ENCODE measurements around the gene ADSS2. TPM values are rescaled to one million over a fixed set of nuclear protein-coding genes. Genes with fewer than 3 reads are reported as not detected.

ADSS2 gene
- total RNA-seq, 1 donor from 2014 or later = 9.3 TPM

- ATAC-seq (no peak), DNase-seq (ENCODE audit: low spot score) (no peak)
These were observed 4.7 kb downstream of the ADSS2 start for GRCh38 chr1:244447024-244447423.

DNA sequence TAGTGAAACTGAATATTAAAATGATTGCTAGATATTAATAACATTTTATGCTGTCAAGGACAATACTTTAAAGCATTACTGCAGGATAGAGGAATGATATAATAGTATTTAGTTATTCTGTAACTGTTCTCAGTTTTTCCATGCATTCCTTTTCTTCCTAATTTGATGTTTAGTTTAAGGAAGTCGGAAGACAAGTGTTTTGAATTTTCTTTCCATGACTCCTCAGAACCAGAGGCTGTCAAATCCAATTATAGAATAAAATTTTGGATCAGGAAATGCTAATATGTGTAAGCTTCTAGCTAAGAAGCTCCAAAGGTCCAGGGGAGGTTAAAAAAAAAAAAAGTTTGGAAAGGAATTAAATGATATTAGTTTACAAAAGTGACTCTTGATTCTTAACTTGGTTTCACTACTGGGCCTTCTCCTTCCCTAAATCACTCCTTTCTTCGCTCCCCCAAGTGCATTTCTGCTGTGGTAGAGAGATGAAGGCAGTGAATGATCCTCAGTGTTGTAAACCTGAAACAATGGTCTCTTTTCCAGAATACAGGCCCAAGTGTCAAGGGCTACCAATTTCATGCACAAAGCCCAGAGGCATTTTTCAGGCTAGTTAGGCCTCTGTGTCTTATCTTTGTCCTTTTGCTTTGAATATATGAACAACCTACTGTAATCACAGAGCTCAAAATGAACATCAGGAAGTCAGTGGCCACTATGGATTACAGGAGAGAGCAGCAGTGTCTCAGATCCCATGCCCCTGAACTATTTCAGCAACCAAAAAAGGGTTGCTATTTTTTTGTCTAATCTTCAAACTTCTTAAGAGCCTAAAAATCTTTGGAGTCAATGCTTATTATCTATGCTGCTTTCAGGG, 6.2 kb downstream of the ADSS2 start:
- ATAC-seq (no peak), DNase-seq (ENCODE audit: low spot score) (no peak)

DNA sequence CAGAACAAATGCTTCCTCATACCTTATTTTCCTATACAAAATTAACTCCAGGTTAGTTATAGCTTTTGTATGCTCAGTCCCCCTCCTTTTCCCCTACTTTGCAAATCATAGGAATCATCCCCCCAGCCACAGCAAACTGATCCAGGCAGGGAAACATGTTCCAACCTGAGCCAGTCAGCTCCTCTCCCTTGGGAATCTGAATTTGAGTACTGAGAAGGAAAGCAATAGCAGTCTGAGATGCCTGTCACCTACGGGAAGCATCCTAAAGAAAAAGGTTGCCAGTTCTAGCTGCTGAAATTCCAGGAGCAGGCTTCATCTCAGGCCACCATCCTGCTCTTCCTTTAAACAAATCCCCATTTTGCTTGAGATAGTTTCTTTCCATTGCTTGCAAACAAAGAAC, 6.9 kb downstream of the ADSS2 start:
- DNase-seq (ENCODE audit: low spot score) (no peak), ATAC-seq (no peak)

DNA sequence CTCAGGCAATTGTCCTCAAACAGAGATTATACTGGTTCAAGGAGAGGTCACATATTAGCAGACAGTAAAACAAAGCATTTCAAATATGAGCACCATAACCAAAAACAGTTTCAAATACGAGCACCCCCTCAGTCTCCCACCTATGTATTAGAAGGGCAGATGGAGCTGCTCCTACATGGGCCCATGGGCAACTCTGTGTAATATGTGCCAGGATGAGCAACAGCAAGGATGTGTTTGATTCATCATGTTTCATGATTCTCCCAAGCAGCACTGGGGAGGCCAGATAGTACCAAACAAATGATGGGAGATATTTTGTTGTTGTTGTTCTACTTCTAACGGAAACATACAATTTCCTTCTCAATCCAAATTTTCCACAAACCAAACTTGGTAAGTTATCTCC, 8.9 kb downstream of the ADSS2 start:
- DNase-seq (ENCODE audit: low spot score) = no peak
- no peak for ATAC-seq

GRCh38 chr1:244439391-244440032, 12.2 kb downstream of the ADSS2 start:
- DNase-seq (ENCODE audit: low spot score) (no peak), ATAC-seq (peak; percentile 36)

DNA sequence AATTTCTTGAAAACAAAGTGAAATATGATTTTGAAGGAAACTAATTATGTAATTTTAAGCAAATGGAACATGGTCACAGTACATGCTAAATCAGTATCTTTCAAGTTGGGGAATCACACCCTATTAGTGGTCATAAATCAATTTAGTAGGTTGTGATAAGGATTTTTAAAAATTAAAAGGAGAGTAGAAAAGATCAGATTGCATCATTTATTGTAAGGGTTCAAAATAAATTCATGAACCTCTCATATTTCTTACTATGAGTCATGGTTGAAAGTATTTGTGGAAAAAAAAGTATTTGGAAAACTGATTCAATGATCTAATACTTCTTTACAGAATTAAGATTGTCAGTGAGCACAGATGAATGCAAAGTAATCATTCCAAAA, 14.6 kb downstream of the ADSS2 start:
- ATAC-seq (no peak), DNase-seq (ENCODE audit: low spot score) (no peak)

- no peak for ATAC-seq
- DNase-seq (ENCODE audit: low spot score) = no peak
These were observed 15.2 kb downstream of the ADSS2 start for GRCh38 chr1:244436336-244437085.

DNA sequence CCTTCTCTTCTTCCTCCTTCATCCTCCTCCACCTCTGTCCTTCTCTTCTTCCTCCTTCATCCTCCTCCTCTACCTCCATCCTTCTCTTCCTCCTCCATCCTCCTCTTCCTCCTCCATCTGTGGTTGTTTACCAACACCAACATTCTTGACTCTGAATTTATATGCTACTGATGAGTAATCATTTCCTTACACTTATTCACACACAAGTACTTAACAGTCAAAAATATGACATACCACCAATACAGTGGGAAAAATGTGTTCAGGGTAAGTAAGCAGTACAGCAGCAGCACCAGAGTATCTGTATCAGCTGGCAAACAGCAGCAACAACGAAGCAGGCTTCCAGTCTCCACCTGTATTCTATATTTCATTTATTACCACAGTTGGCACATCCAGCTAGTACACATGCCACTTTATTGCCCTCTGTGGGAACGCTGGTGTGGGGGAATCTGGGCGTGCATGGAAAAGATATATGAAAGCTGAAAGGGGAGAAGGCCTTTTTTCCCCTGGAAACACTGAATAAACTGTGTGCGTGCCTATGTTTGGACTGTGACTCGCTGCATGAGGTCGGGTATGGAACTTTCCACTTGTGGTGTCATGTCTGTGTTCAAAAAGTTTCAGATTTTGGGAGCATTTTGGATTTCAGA, 16.0 kb downstream of the ADSS2 start:
- ATAC-seq (no peak), DNase-seq (ENCODE audit: low spot score) (no peak)

GRCh38 chr1:244431166-244431565, 20.5 kb downstream of the ADSS2 start:
- no peak for DNase-seq (ENCODE audit: low spot score)
- ATAC-seq = no peak

- ATAC-seq (no peak), DNase-seq (ENCODE audit: low spot score) (no peak)
These were observed 21.9 kb downstream of the ADSS2 start for GRCh38 chr1:244429818-244430217.

GRCh38 chr1:244427647-244428046, 24.1 kb downstream of the ADSS2 start:
- DNase-seq (ENCODE audit: low spot score) (no peak), ATAC-seq (no peak)

DNA sequence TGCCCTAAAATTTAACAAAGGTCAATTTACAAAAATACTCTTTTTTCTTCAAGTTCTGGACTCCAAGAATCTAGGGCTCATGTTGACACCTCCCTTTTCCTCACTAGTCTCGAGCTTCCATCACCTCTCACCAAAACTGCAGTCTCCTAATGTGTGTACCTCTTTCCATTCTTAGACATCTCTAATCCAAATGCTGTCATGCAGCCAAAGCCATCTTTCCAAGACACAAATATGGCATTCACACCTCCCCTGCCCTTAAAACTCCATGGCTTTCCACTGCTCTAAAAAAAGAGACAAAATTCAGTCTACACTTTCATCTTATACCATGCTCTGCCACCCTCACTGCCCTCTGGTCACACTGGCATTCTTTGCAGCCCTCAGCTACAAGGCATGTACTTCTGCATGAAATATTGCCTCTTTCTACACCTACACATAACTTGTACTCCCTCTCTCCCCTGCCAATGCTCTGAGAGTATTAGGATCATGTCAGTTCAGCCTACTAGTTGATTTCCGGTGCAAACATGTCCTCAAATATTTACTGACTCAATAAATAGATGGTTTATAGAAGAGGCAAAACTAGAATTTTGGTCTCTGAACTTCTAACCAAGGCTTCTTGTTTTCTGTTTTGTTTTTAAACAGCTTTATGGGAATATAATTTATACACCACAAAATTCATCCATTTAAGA, 26.9 kb downstream of the ADSS2 start:
- peak; percentile 24 for ATAC-seq
- DNase-seq (ENCODE audit: low spot score) = no peak

- no peak for ATAC-seq
- DNase-seq (ENCODE audit: low spot score) = no peak
These were observed 29.5 kb downstream of the ADSS2 start for GRCh38 chr1:244422174-244422573.

DNA sequence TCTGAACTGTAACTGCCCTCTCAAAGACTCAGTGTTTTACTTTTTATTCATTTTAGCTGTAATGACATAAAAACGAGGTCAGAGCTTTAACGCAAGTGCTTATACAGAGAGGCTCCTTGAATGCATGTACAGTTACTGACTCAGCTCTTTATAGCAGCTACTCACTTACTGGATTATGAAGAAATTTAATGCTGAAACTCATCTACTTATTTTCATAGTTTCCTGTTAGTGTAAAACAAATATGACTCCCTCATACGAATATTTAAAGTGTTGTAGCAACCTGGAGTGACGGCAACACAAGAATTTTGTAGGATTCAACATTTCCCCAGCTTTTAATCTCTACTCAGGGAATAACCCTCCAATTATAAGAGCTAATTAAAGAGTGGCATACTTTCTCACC, 32.7 kb downstream of the ADSS2 start:
- ATAC-seq (no peak), DNase-seq (ENCODE audit: low spot score) (no peak)

DNA sequence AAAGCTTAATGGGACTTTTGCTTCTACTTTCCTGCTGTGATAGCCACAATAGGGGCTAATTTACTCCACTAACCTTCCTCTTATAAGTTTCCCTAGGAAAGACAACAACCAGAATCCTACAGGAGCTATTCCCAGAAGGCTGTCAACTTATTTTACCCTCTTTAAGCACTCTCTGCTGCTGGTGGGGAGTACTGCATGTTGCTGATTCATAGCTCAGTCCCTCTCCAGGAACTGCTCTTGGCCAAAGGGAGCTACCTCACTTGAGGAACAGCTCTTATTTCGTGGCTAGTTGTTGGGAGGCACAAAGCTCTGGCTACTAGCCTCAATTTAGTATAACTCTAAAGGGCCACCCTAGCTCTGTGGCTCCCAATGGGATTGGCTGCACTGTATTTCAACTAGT, 37.2 kb downstream of the ADSS2 start:
- DNase-seq (ENCODE audit: low spot score) = no peak
- no peak for ATAC-seq

DNA sequence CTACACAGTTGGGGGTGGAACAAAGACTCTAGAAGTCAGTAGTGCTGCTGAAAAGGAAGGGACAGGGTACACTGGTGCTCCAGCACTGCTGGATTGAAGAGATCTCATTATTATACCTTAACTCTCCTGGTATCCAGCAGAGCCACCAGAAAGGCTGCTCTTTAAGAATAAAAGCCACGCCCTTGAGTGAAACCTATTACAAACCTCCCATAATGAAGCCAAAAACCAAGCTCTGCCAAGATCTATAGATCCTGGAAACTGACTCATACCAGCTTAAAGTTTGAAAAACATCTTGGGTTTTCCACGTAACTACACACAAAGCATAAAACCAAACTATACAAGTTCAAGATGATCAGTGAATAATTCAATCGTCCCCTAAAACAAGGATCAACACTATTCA, 38.0 kb downstream of the ADSS2 start:
- DNase-seq (ENCODE audit: low spot score) (no peak), ATAC-seq (no peak)

DNA sequence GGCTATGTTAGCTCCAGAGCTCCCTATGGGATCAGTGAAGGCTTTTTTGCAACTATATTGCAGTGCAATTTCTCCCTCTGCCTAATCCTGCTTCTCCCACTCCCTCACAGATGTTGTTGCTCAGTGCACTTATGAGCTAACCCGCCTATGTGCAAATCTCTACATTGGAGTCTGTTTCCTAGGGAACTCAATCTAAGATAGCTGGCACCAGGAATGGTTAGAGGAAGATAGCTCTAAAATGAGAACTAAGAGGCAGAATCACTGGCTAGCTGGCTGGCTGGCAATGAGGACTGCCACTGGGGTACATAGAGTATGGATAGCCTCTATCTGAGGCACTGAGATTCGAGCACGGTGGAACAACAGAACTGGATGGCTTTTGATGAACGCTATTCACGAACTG, 39.5 kb downstream of the ADSS2 start:
- ATAC-seq = no peak

GRCh38 chr1:244409701-244410100, 42.0 kb downstream of the ADSS2 start:
- DNase-seq (ENCODE audit: low spot score) = no peak
- ATAC-seq = peak; percentile 13

More for the DNA sequence above, 39.5 kb downstream of the ADSS2 start:
- DNase-seq (ENCODE audit: low spot score) = no peak

GRCh38 chr1:244406337-244406736, 45.4 kb downstream of the ADSS2 start:
- DNase-seq (ENCODE audit: low spot score) = no peak
- no peak for ATAC-seq

GRCh38 chr1:244405856-244406255, 45.9 kb downstream of the ADSS2 start:
- ATAC-seq (no peak), DNase-seq (ENCODE audit: low spot score) (no peak)

GRCh38 chr1:244403431-244403830, 48.3 kb downstream of the ADSS2 start:
- ATAC-seq = no peak
- no peak for DNase-seq (ENCODE audit: low spot score)
